HS-5 (cell line): ENCODE data around the gene S100A9.
"Not testable (repeated sequence)": the region's sequence is repeated elsewhere in the genome, so short reads cannot be mapped to it uniquely, and the experiment has no call there.

Source experiments
- DNase-seq: peaks from one replicate; pipeline ENCODE4 v3.0.0-alpha.2; 2012; ENCODE audit warnings: low read depth

S100A9 gene

DNA sequence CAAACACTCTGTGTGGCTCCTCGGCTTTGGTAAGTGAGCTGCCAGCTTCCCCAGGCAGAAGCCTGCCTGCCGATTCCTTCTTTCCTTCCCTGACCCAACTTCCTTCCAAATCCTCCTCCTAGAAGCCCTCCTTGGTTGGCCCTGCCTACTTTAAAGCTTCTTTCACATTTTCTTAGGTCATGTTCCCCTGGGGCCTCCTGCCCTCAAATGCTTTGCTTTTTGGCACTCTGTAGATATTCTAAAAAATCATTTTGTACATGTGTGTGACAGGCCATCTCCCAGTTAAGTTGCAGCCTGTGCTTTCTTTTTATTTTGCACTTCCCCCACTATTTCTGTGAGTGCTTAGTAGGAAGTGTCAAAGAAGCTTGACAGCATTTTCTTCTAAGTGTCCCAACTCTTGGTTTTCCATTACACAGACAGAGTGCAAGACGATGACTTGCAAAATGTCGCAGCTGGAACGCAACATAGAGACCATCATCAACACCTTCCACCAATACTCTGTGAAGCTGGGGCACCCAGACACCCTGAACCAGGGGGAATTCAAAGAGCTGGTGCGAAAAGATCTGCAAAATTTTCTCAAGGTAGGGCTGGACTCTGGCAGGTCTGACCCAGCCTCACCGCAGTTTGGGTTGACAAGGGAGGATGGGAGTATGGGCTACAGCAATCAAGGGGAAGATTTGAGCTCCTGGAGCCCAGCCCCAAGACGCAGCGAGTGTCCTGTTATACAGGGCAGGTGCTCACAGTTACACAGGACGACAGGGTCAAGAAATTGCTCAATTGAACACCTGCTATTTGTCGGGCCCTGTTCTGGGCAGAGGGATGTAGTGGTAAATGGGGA is at the start of gene S100A9:
Gene S100A9, plus strand, starts transcription at position 2 of the 838 bp plus-strand sequence. Its CDS starts 430 bp downstream, at position 432.
- no peak for DNase-seq

DNA sequence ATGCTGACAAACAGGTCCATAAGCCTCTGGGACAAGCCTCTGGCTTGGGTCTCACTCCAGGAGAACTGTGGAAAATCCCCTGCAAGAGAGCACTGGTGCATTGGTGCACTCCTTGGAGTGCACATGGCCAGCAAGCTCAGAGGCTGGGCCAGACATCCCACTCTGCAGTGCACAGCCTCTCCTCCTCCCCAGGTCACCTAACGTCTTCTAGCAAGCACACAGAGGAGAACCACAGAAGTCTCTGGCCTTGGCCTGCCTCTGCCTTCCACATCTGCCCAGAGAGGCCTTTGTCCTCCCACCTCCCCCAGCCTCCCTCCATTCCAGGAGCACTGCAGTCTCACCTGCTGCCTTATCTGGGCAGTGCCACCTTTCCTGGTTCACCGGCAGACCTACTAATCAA is 49.1 kb upstream of the S100A9 start:
- no peak for DNase-seq

- DNase-seq, result no peak
Measured at GRCh38 chr1:153309441-153309840, 48.2 kb upstream of the S100A9 start.

DNA sequence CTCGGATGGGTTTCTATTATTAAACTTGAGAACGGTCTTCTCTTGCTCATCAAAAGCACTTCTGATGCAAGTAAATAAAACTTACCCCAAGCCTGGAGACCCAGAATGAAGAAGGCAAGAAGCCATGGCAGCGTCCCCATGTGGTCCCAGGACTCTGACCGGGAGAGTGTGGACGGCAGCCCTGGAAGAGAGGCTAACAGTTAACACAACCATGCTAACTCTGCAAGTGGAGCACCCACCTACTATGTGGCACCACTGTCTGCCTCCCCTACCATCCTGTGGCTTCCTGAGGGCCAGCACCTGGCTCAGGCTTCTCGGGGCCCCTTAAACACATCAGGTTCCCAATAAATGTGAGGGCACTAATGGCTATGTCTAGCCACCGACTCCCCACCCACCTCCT is 47.1 kb upstream of the S100A9 start:
- DNase-seq, result no peak

GRCh38 chr1:153312570-153313186 is 45.0 kb upstream of the S100A9 start, which contains the start of gene PGLYRP3:
TSS of gene PGLYRP3 (minus strand) at chr1:153312952. CDS start at chr1:153310665, 2,287 bp downstream.
- no peak for DNase-seq

- DNase-seq, result no peak
Measured at GRCh38 chr1:153313288-153313687, 44.4 kb upstream of the S100A9 start.

DNA sequence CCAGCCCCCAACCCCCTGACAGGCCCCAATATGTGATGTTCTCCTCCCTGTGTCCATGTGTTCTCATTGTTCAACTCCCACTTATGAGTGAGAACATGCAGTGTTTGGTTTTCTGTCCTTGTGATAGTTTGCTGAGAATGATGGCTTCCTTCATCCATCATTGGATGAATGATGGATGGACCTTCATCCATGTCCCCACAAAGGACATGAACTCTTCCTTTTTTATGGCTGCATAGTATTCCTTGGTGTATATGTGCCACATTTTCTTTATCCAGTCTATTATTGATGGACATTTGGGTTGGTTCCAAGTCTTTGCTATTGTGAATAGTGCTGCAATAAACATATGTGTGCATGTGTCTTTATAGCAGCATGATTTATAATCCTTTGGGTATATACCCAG is 43.3 kb upstream of the S100A9 start:
- DNase-seq, result not testable (repeated sequence)

DNA sequence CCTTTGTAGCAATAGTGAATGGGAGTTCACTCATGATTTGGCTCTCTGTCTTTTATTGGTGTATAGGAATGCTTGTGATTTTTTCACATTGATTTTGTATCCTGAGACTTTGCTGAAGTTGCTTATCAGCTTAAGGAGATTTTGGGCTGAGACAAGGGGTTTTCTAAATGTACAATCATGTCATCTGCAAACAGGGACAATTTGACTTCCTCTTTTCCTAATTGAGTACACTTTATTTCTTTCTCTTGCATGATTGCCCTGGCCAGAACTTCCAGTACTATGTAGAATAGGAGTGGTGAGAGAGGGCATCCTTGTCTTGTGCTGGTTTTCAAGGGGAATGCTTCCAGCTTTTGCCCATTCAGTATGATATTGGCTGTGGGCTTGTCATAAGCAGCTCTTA is 41.6 kb upstream of the S100A9 start:
- not testable (repeated sequence) for DNase-seq

- not testable (repeated sequence) for DNase-seq
Measured at GRCh38 chr1:153318145-153318544, 39.5 kb upstream of the S100A9 start.

- DNase-seq, result no peak
Measured at GRCh38 chr1:153322568-153322967, 35.1 kb upstream of the S100A9 start.

DNA sequence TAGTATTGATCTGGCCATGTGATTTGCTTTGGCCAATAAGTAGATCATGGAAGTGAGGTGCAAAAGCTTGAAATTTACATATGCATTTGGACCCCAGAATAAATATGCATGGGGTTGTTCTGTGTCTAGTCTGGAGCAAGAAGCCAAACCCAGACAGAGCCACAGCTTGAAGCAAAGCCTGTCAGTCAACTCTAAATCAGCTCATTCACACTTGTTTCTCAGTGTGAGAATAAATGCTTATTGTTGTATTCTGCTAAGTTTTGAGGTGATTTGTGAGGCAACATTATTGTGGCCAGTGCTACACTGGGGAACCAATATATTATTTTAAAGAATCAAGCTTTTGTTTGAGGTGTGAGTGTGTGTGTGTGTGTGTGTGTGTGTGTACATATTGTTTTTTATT is 32.7 kb upstream of the S100A9 start:
- DNase-seq, result no peak

DNA sequence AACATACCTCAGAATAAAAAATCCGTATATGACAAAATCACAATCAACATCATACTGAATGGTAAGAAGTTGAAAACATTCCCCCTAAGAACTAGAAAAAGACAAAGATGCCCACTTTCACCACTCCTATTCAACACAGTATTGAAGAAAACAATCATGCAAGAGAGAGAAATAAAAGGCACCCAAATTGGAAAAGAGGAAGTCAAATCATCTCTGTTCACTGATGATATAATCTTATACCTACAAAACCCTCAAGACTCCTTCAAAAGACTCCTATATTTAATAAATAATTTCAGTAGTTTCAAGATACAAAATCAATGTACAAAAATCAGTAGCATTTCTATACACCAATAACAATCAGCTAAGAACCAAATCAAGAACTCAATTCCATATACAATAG is 23.8 kb upstream of the S100A9 start:
- DNase-seq, result no peak

- no peak for DNase-seq
Measured at GRCh38 chr1:153336650-153337049, 21.0 kb upstream of the S100A9 start.

- no peak for DNase-seq
Measured at GRCh38 chr1:153337980-153338853, 19.4 kb upstream of the S100A9 start.

GRCh38 chr1:153339802-153340201 is 17.9 kb upstream of the S100A9 start:
- no peak for DNase-seq

DNA sequence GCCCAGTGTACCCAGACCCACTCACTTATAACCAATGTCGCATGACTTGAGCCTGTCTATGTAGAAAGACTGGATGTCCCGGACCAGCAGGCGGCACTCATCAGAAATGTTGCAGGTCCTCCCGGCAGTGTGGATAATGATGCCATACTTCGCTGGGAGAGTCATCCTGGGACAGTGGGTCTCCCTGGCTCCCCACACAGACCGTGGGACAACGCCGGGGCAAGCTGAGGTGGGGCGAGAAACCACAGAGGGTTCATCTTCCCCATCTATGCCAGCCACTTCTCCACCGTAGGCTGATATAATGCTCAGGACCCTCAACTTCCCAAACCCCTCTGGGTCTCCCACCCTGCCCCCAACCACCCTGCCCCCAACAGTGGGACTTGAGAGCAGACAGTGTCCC is 17.3 kb upstream of the S100A9 start:
- no peak for DNase-seq

DNA sequence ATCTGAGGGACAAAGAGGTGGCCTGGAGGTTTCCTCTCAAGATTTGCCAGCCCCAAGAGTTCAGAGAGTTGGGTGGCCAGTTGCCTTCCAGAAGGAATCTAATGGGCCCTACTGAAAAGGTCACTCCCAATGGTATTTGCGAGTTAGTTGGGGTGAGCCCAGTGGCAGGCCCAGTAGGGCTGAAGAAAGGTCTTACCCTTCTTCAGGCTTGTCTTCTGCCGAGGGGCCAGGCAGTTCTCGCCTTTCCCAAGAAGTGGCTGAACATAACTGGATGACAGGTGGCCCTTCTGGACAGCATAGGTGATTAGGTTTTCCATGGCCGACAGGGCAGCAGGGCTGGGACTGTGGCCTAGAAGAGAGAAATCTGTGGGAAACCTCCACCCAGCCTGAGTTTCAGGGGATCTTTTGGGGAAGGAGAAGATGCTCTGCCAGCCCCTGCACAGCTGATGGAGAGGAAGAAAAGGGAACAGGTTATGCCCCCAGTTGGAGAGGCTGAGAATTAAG is 16.2 kb upstream of the S100A9 start:
- DNase-seq, result no peak

DNA sequence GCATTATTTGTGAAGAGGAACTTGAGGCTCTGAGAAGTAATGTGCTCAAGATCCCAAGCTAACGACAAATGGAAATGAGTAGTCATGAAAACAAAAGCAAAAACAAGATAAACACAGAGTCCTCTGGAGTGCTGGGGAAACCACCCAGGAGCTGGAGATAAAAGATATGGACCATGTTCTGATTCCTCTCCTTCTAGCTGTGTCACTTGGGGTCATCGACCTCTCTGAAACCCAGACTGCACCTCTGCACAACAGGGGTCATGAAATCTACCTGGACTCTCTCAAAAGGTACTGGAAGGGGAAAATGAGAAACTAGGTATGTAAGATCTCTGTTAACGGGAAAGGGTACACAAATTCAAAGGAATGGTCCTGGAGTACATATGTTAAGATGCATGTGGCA is 15.5 kb upstream of the S100A9 start:
- DNase-seq, result no peak

DNA sequence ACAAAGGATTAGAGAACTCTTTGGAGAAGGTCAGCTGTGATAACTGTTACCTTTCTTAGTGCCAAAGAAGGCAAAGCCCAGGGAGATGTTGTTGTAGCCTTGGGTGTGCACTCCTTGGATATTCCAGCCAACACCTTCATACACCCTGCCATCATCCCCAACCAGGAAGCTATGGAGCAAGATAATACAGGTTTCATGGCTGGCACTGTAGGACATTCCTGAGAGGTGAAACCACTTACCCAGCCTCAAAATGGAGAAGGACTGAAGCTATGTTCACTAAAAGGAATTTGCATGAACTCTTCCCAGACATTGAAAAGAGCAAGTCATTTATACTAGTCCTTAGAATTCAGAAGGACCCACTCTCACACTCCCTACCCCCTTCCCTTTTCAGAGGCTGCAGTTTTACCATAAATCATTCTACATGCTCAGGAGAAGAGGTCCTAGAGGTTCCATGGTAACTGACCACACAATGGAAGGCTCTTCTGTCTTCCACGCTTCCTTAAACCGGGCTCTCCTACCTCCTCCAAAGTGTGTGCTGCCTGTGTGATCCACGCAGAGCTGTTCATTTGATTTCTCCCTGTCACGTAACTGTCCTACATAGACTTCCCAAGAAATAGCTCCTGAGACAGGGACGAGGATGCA is 14.5 kb upstream of the S100A9 start:
- DNase-seq, result no peak

GRCh38 chr1:153343811-153344717 is 13.6 kb upstream of the S100A9 start:
- DNase-seq, result no peak

GRCh38 chr1:153344718-153345025 is 13.0 kb upstream of the S100A9 start:
- no peak for DNase-seq
